BJ (cell line): ENCODE measurements around the gene SBF2. TPM values are rescaled to one million over a fixed set of nuclear protein-coding genes. Genes with fewer than 3 reads are reported as not detected.

Source experiments
- CTCF ChIA-PET: fragments of 350-600 bp; formaldehyde crosslinking; extraction: SDS; loops from one replicate; lab custom pipeline; 2021; ENCODE audit warnings: antibody characterized with exemption, inconsistent platforms; lab: Yijun Ruan, JAX
- POLR2A ChIA-PET: fragments of 300-600 bp; sonication (Branson Sonifier 250); formaldehyde crosslinking; extraction: SDS; loops from one replicate; lab custom pipeline; 2021; ENCODE audit warnings: antibody characterized with exemption; lab: Charles Lee
- DNase-seq: peaks from one replicate; pipeline ENCODE4 v3.0.0-alpha.2; 2011; ENCODE audit warnings: low read depth
- H3K27me3 ChIP-seq: 2 replicates; pipeline ENCODE4 v1.6.0; 2011; ENCODE audit warnings: low read length; ENCODE audit not compliant: control insufficient read depth, insufficient read depth
- H3K36me3 ChIP-seq: 2 replicates; pipeline ENCODE4 v1.5.1; 2011; ENCODE audit warnings: low read length; ENCODE audit not compliant: control insufficient read depth, insufficient read depth
- H3K4me3 ChIP-seq: 2 replicates; pipeline ENCODE4 v1.5.1; 2011; ENCODE audit warnings: low read depth, mild to moderate bottlenecking, control low read depth, low read length
- CTCF ChIP-seq: IDR thresholded peaks from 2 replicates; pipeline ENCODE4 v1.5.1; 2011; ENCODE audit warnings: low read depth, mild to moderate bottlenecking, control low read depth, inconsistent platforms, low read length, moderate library complexity; ENCODE audit not compliant: insufficient read depth
- polyA plus RNA-seq: library from polyadenylated mRNA; depleted of rRNA; stranded (reverse); fragments of >200 nt; gene quantifications from 2 replicates; pipeline ENCODE4 v1.2.3, GENCODE V29; 2011

Gene SBF2
- polyA plus RNA-seq, 1 experiment: 33.8 TPM

- TF ChIP-seq CTCF: no peak
- CTCF ChIA-PET: interaction anchor here (1.2 kb wide), 1 partner anchor 55 kb away, joined by 3 read pairs; no protein-coding TSS in a partner anchor
- no peak for DNase-seq
- Histone ChIP-seq H3K36me3 (peaks cover 2% of the 10 kb centered on the region; the same call in 1 of the 2 replicates), H3K4me3 (no peak overlapping the region), H3K27me3 (no peaks in the 10 kb centered on the region)
- POLR2A ChIA-PET: no interaction called here
Measured at GRCh38 chr11:9927670-9928069, 366.3 kb downstream of the SBF2 start.

DNA sequence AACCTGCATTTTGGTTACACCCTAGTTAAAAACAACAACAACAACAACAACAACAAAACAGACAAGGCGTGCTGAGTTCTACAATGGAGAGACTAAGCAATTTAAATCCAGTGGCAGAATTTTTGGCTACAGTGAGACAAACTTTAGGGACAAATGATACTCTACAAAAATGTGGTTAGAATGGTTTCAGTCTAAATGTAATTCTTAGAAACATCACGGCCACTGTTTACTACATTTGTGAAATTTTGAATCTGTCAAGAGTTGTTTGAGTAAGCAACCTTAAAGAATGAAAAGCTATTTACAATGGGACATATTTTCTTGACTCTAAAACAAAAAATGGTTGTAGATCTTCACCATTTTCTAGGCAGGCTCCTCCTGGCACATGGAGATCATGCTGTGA is 370.7 kb downstream of the SBF2 start:
- TF ChIP-seq CTCF: no peak
- no peak overlapping the region for H3K4me3 ChIP-seq
- ChIA-PET CTCF (interaction anchor here (1.2 to 1.5 kb wide), 2 partner anchors 11 to 16 kb away, joined by 4 read pairs; no protein-coding TSS in a partner anchor), POLR2A (interaction anchor here (0.6 kb wide), 1 partner anchor 20 kb away, joined by 3 read pairs; no protein-coding TSS in a partner anchor)
- no peaks in the 10 kb centered on the region for H3K36me3 ChIP-seq
- no peaks in the 10 kb centered on the region for H3K27me3 ChIP-seq
- DNase-seq: no peak

GRCh38 chr11:9922806-9923205 is 371.2 kb downstream of the SBF2 start:
- POLR2A ChIA-PET: interaction anchor here (0.6 kb wide), 1 partner anchor 21 kb away, joined by 3 read pairs; no protein-coding TSS in a partner anchor
- Histone ChIP-seq H3K27me3 (no peaks in the 10 kb centered on the region), H3K4me3 (no peak overlapping the region), H3K36me3 (no peaks in the 10 kb centered on the region)
- CTCF ChIA-PET: interaction anchor here (0.9 to 1.5 kb wide), 2 partner anchors 9 to 11 kb away, joined by 3 to 4 read pairs; no protein-coding TSS in a partner anchor
- TF ChIP-seq CTCF: no peak
- no peak for DNase-seq

- Histone ChIP-seq H3K36me3 (no peaks in the 10 kb centered on the region), H3K4me3 (no peak overlapping the region), H3K27me3 (no peaks in the 10 kb centered on the region)
- DNase-seq: no peak
- no peak for TF ChIP-seq CTCF
- ChIA-PET POLR2A (no interaction called here), CTCF (no interaction called here)
Measured at GRCh38 chr11:9916480-9916879, 377.5 kb downstream of the SBF2 start.

- Histone ChIP-seq H3K27me3 (no peaks in the 10 kb centered on the region), H3K36me3 (no peaks in the 10 kb centered on the region), H3K4me3 (no peak overlapping the region)
- CTCF ChIA-PET: no interaction called here
- POLR2A ChIA-PET: no interaction called here
- no peak for TF ChIP-seq CTCF
- no peak for DNase-seq
Measured at GRCh38 chr11:9914064-9914463, 380.0 kb downstream of the SBF2 start.
